Effector memory CD4-positive, alpha-beta T cell (primary cell): ENCODE data around the gene ARL6IP4.
"Not testable (repeated sequence)": the region's sequence is repeated elsewhere in the genome, so short reads cannot be mapped to it uniquely, and the experiment has no call there.

Experiments
- DNase-seq, 3 donors: peaks; one replicate each; pipeline ENCODE4 v3.0.0-alpha.2; 2020
- H3K27ac ChIP-seq: 2 replicates; pipeline ENCODE4 v1.7.0; 2013; ENCODE audit warnings: mild to moderate bottlenecking, low read length, moderate library complexity; ENCODE audit not compliant: insufficient read depth, poor library complexity, severe bottlenecking
- H3K27me3 ChIP-seq: replicated peaks from 2 replicates; pipeline ENCODE4 v1.7.0; 2013; ENCODE audit warnings: mild to moderate bottlenecking, low read length; ENCODE audit not compliant: insufficient read depth, control insufficient read depth, poor library complexity, severe bottlenecking
- H3K36me3 ChIP-seq: 2 replicates; pipeline ENCODE4 v1.7.0; 2013; ENCODE audit warnings: mild to moderate bottlenecking, low read length, moderate library complexity; ENCODE audit not compliant: control insufficient read depth, insufficient read depth
- H3K4me1 ChIP-seq: 2 replicates; pipeline ENCODE4 v1.7.0; 2013; ENCODE audit warnings: low read length, mild to moderate bottlenecking; ENCODE audit not compliant: control insufficient read depth, insufficient read depth, poor library complexity, severe bottlenecking
- H3K4me3 ChIP-seq: 2 replicates; pipeline ENCODE4 v1.7.0; 2013; ENCODE audit warnings: low read length, low read depth, mild to moderate bottlenecking; ENCODE audit not compliant: insufficient read depth, poor library complexity, severe bottlenecking
- H3K9me3 ChIP-seq: 2 replicates; pipeline ENCODE4 v1.7.0; 2013; ENCODE audit warnings: mild to moderate bottlenecking, low read length, moderate library complexity; ENCODE audit not compliant: control insufficient read depth

Gene ARL6IP4

GRCh38 chr12:123011701-123012100 is 31.2 kb downstream of the ARL6IP4 start:
- no peak overlapping the region for H3K4me3 ChIP-seq
- H3K9me3 ChIP-seq: no peaks in the 10 kb centered on the region
- no peaks in the 10 kb centered on the region for H3K27me3 ChIP-seq
- no peak overlapping the region for H3K27ac ChIP-seq
- no peak for DNase-seq
- no peaks in the 10 kb centered on the region for H3K4me1 ChIP-seq
- H3K36me3 ChIP-seq: peaks cover 7% of the 10 kb centered on the region

GRCh38 chr12:123013185-123014095 is 33.0 kb downstream of the ARL6IP4 start:
- no peak overlapping the region for H3K27ac ChIP-seq
- H3K27me3 ChIP-seq: no peaks in the 10 kb centered on the region
- no peak overlapping the region for H3K4me3 ChIP-seq
- H3K4me1 ChIP-seq: no peaks in the 10 kb centered on the region
- H3K9me3 ChIP-seq: no peaks in the 10 kb centered on the region
- no peak for DNase-seq
- H3K36me3 ChIP-seq: peaks cover 7% of the 10 kb centered on the region

- H3K4me3 ChIP-seq, H3K36me3 ChIP-seq, DNase-seq, H3K4me1 ChIP-seq, H3K27me3 ChIP-seq, H3K9me3 ChIP-seq, H3K27ac ChIP-seq: not testable (repeated sequence)
These were observed 34.0 kb downstream of the ARL6IP4 start for GRCh38 chr12:123014473-123014872.

- no peak for DNase-seq
- Histone ChIP-seq H3K27me3 (no peaks in the 10 kb centered on the region), H3K36me3 (peaks cover under 1% of the 10 kb centered on the region), H3K4me3 (no peak overlapping the region), H3K4me1 (no peaks in the 10 kb centered on the region), H3K27ac (no peak overlapping the region), H3K9me3 (no peaks in the 10 kb centered on the region)
These were observed 37.3 kb downstream of the ARL6IP4 start for GRCh38 chr12:123017753-123018152.

GRCh38 chr12:123019841-123020138 is 39.3 kb downstream of the ARL6IP4 start:
- no peaks in the 10 kb centered on the region for H3K9me3 ChIP-seq
- no peaks in the 10 kb centered on the region for H3K27me3 ChIP-seq
- H3K4me1 ChIP-seq: no peaks in the 10 kb centered on the region
- H3K36me3 ChIP-seq: no peaks in the 10 kb centered on the region
- no peak overlapping the region for H3K27ac ChIP-seq
- no peak for DNase-seq
- no peak overlapping the region for H3K4me3 ChIP-seq

GRCh38 chr12:123021688-123022604 is 41.5 kb downstream of the ARL6IP4 start:
- Histone ChIP-seq H3K4me3 (no peak overlapping the region), H3K9me3 (no peaks in the 10 kb centered on the region), H3K4me1 (no peaks in the 10 kb centered on the region), H3K36me3 (no peaks in the 10 kb centered on the region), H3K27ac (no peak overlapping the region), H3K27me3 (no peaks in the 10 kb centered on the region)
- no peak for DNase-seq

- H3K4me1 ChIP-seq: no peaks in the 10 kb centered on the region
- H3K27ac ChIP-seq: no peak overlapping the region
- no peak for DNase-seq
- H3K36me3 ChIP-seq: no peaks in the 10 kb centered on the region
- no peaks in the 10 kb centered on the region for H3K9me3 ChIP-seq
- H3K4me3 ChIP-seq: no peak overlapping the region
- no peaks in the 10 kb centered on the region for H3K27me3 ChIP-seq
These were observed 42.4 kb downstream of the ARL6IP4 start for GRCh38 chr12:123022846-123023245.

- Histone ChIP-seq H3K4me3 (no peak overlapping the region), H3K27me3 (no peaks in the 10 kb centered on the region), H3K4me1 (no peaks in the 10 kb centered on the region), H3K27ac (no peak overlapping the region), H3K9me3 (no peaks in the 10 kb centered on the region), H3K36me3 (peaks cover 3% of the 10 kb centered on the region)
- no peak for DNase-seq
These were observed 44.4 kb downstream of the ARL6IP4 start for GRCh38 chr12:123024819-123025391.

GRCh38 chr12:123026094-123026853 is 45.8 kb downstream of the ARL6IP4 start:
- Histone ChIP-seq H3K27ac (no peak overlapping the region), H3K36me3 (peaks cover 3% of the 10 kb centered on the region), H3K4me1 (no peaks in the 10 kb centered on the region), H3K9me3 (no peaks in the 10 kb centered on the region), H3K4me3 (no peak overlapping the region), H3K27me3 (no peaks in the 10 kb centered on the region)
- no peak for DNase-seq
